Measurements from ENCODE around the gene MAP9. TPM values are rescaled to one million over a fixed set of nuclear protein-coding genes. Genes with fewer than 3 reads are reported as not detected.

The MAP9 gene
- total and polyA plus RNA-seq, 2 donors (not counting 3 experiments of a cell fraction or from before 2014, with no cell fraction given): 0.17 to 1.3 TPM

DNA sequence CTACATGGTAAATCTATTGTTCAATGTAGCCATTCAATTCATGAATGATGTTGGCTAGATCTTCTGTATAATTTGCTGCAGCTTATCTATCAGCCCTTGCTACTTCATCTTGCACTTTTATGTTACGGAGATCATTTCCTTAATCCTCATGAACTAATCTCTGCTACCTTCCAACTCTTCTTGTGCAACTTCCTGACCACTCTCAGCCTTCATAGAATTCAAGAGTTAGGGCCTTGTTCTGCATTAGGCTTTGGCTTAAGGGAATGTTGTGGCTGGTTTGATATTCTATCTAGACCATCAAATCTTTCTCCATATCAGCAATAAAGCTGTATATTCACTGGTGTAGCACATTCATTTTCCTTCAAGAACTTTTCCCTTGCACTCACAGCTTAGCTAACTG is 36.7 kb upstream of the MAP9 start:
- no peaks in the 10 kb centered on the region for H3K27me3 ChIP-seq (ENCODE audit: control insufficient read depth in 2 of 2, insufficient read depth in 2 of 2, low read length in 2 of 2)
- H3K4me2 ChIP-seq (ENCODE audit: insufficient read depth, low read length): no peak overlapping the region
- no peak overlapping the region for H2AFZ ChIP-seq (ENCODE audit: low read depth, low read length)
- no peaks in the 10 kb centered on the region for H3K79me2 ChIP-seq (ENCODE audit: control insufficient read depth, insufficient read depth, low read length)
- H3K9me1 ChIP-seq (replicated peaks; ENCODE audit: control insufficient read depth, extremely low read depth, insufficient read depth, low read length): no peaks in the 10 kb centered on the region
- POLR2A ChIA-PET: no interaction called here
- CTCF ChIA-PET: interaction anchor here (1.2 kb wide), 1 partner anchor 10 kb away, joined by 8 read pairs; no protein-coding TSS in a partner anchor
- no peak overlapping the region for H3K4me3 ChIP-seq (replicated peaks in 1 of 3; ENCODE audit: insufficient read depth in 1 of 3, low read depth in 1 of 3, low read length in 3 of 3)
- H3K36me3 ChIP-seq (ENCODE audit: control insufficient read depth in 2 of 2, extremely low read depth in 1 of 2, insufficient read depth in 2 of 2, low read length in 2 of 2): no peaks in the 10 kb centered on the region
- H4K20me1 ChIP-seq (replicated peaks; ENCODE audit: control insufficient read depth, extremely low read depth, insufficient read depth, low read length): no peaks in the 10 kb centered on the region
- no peak overlapping the region for H3K27ac ChIP-seq (ENCODE audit: insufficient read depth, low read depth, low read length)
- DNase-seq (ENCODE audit: low read depth, low spot score) (no peak), FAIRE-seq (no peak)
- no peak for TF ChIP-seq FOS (IDR thresholded peaks at IDR 0.05; ENCODE audit: borderline replicate concordance, insufficient read depth, low read length)
- no peak for TF ChIP-seq MYC (IDR thresholded peaks at IDR 0.05; ENCODE audit: low read depth, low read length)
- no peak for TF ChIP-seq CTCF (IDR thresholded peaks at IDR 0.05; ENCODE audit: extremely low read depth in 1 of 2, insufficient read depth in 1 of 2, low read depth in 1 of 2, low read length in 2 of 2)
- TF ChIP-seq, protein P1, sequence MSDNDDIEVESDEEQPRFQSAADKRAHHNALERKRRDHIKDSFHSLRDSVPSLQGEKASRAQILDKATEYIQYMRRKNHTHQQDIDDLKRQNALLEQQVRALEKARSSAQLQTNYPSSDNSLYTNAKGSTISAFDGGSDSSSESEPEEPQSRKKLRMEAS (IDR thresholded peaks at IDR 0.05; ENCODE audit: insufficient read depth, insufficient read length): no peak
- TF ChIP-seq EZH2 (IDR thresholded peaks at IDR 0.05; ENCODE audit: borderline replicate concordance, low read depth, low read length, severe bottlenecking): no peak
- TF ChIP-seq JUN (IDR thresholded peaks at IDR 0.05; ENCODE audit: borderline replicate concordance, insufficient read depth, insufficient read length, low read depth): no peak
- no peak for TF ChIP-seq GATA2 (IDR thresholded peaks at IDR 0.05; ENCODE audit: insufficient read depth, insufficient read length, low read depth, low read length)
- no peak for TF ChIP-seq POLR2AphosphoS5 (IDR thresholded peaks at IDR 0.05; ENCODE audit: insufficient read depth, low read depth, low read length)
- TF ChIP-seq POLR2A (IDR thresholded peaks at IDR 0.05; ENCODE audit: low read depth, low read length): no peak
- no peaks in the 10 kb centered on the region for H3K4me1 ChIP-seq (ENCODE audit: control insufficient read depth, extremely low read depth, insufficient read depth, low read length)
- intact Hi-C loops (cut with micrococcal nuclease) (no loop called here), dilution Hi-C loops (cut with MboI; ENCODE audit: extremely low pct_ligation_motif_present, low sequenced_read_pairs) (no loop called here)
- no TSS peak for BruUV-seq (replicated peaks)
- H3K9ac ChIP-seq (replicated peaks; ENCODE audit: extremely low read depth, insufficient read depth, low read length): no peak overlapping the region
- H3K9me3 ChIP-seq (replicated peaks; ENCODE audit: control insufficient read depth, insufficient read depth, low read length): no peaks in the 10 kb centered on the region

Measured in endothelial cell of umbilical vein (primary cell).